Adrenal gland (tissue), 12 donors: ENCODE measurements around the gene TENM4. TPM values are rescaled to one million over a fixed set of nuclear protein-coding genes. Genes with fewer than 3 reads are reported as not detected.

ENCODE experiments used
- DNase-seq, 7 donors: peaks; one replicate each; pipeline ENCODE4 v3.0.0-alpha.2; 2019 to 2020
- H3K27ac ChIP-seq, 5 donors: fragments of 200-600 bp; sonication (generic) in 4 of 5; 1 replicate in 3 of 5; 2 replicates in 2 of 5; pipeline versions ENCODE4 v1.5.1 to v1.8.0; 2016 to 2020; ENCODE audit warnings: mild to moderate bottlenecking in 1 of 5
- H3K27me3 ChIP-seq: fragments of 200-600 bp; 2 replicates; pipeline ENCODE4 v1.8.0; 2021
- H3K36me3 ChIP-seq, 2 donors: fragments of 200-600 bp; replicated peaks in 1 of 2; 1 replicate in 1 of 2; 2 replicates in 1 of 2; pipeline versions ENCODE4 v1.5.1 to v1.8.0; 2018 to 2022
- H3K4me1 ChIP-seq, 2 donors: fragments of 200-600 bp; replicated peaks in 1 of 2; 1 replicate in 1 of 2; 2 replicates in 1 of 2; pipeline versions ENCODE4 v1.5.1 to v1.8.0; 2018 to 2021
- H3K4me3 ChIP-seq, 4 donors: fragments of 200-600 bp; sonication (generic) in 3 of 4; one replicate each; pipeline ENCODE4 v1.5.1; 2016 to 2018
- H3K9me3 ChIP-seq, 3 donors: fragments of 200-600 bp; sonication (generic) in 1 of 3; replicated peaks in 1 of 3; 1 replicate in 2 of 3; 2 replicates in 1 of 3; pipeline versions ENCODE4 v1.5.1 to v1.8.0; 2016 to 2021
- POLR2A ChIP-seq, 2 donors: fragments of 450-650 bp; IDR thresholded peaks; one replicate each; pipeline ENCODE4 v1.6.1; 2017; ENCODE audit warnings: antibody characterized with exemption in 2 of 2, mild to moderate bottlenecking in 2 of 2, moderate library complexity in 1 of 2
- WGBS, 4 donors: extraction: QIAGEN DNeasy Blood & Tissue Kit in 2 of 4; methylation state at CpG; one replicate each; pipeline versions ENCODE4 v1.1.5 to v1.1.7; 2013 to 2017; 5-methylcytosine and 5-hydroxymethylcytosine counted together
- intact Hi-C, 2 donors: fragments of 100-400 bp; cut with DNase I; formaldehyde crosslinking; loops; one replicate each; pipeline versions ENCODE4 v1.14.1 to v1.15.0; 2022 to 2023
- polyA plus RNA-seq, 3 donors: library from polyadenylated mRNA; stranded (reverse); fragments of 200-250 nt in 2 of 3; fragments of 350-450 nt in 1 of 3; fragmentation: Illumina TruSeq in 1 of 3; extraction: RNeasy Lipid Tissue Mini Kit (QIAGEN cat#74804) in 1 of 3; gene quantifications; one replicate each; pipeline ENCODE4 v1.2.3, GENCODE V29; 2013 to 2014
- total RNA-seq, 9 donors: library from RNA; depleted of rRNA in 4 of 9; stranded (reverse); fragments of >200 nt in 4 of 9; fragments of 120-200 nt in 1 of 9; fragmentation: NEBNext Ultra II Directional in 1 of 9; extraction: Animal tissue kit (Norgen Biotek cat#: 25700) in 1 of 9; gene quantifications; one replicate each; pipeline versions ENCODE4 v1.1.0 to v1.2.4, GENCODE V29; 2013 to 2023
- TF ChIP-seq, protein P1 (sequence below), 6 experiments: fragments of 450-650 bp in 4 of 6; fragments of 200-600 bp in 2 of 6; sonication (generic) in 1 of 6; IDR thresholded peaks; 1 replicate in 5 of 6; 2 replicates in 1 of 6; pipeline versions ENCODE4 v1.5.1 to v1.8.0; 2016 to 2021; ENCODE audit warnings: antibody characterized with exemption in 6 of 6, mild to moderate bottlenecking in 2 of 6, moderate library complexity in 1 of 6
- donor health status: healthy with polysubstance abuse.
- donor health status: Bipolar disorder and iron deficiency.
- donor health status: DM: yes; HTN: yes; CAD: no.
- donor health status: DM: no; HTN: no; CAD: no.
- donor health status: DM: no; HTN: no; CAD: no.
- donor health status: DM: yes; HTN: yes; CAD: no.

TENM4 gene
- total and polyA plus RNA-seq, 12 donors = 0.74 to 24.9 (median 6.7) TPM

DNA sequence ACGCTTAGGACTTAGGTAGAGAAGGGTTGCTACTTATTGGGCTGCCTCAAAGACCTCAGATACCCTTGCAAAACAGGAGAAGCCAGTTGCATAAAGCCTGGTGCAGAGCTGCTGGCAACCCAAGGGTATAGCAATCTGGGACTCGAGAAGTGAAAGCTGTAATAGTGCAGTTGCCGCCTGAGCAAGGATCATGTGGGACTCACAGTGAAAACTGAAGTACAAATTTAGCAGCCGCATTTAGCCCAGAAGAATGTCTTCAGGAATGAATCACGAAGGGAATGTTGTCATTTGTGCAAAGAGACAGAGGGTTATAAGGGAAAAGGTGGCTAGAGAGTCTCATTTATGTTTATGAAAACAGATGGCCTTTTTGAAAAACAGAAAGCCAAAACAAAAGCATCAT lies 267.2 kb downstream of the TENM4 start:
- no peaks in the 10 kb centered on the region for H3K36me3 ChIP-seq

GRCh38 chr11:79170321-79170720 lies 270.5 kb downstream of the TENM4 start:
- TF ChIP-seq POLR2A (IDR thresholded peaks at IDR 0.05) = no peak
- TF ChIP-seq, protein P1, sequence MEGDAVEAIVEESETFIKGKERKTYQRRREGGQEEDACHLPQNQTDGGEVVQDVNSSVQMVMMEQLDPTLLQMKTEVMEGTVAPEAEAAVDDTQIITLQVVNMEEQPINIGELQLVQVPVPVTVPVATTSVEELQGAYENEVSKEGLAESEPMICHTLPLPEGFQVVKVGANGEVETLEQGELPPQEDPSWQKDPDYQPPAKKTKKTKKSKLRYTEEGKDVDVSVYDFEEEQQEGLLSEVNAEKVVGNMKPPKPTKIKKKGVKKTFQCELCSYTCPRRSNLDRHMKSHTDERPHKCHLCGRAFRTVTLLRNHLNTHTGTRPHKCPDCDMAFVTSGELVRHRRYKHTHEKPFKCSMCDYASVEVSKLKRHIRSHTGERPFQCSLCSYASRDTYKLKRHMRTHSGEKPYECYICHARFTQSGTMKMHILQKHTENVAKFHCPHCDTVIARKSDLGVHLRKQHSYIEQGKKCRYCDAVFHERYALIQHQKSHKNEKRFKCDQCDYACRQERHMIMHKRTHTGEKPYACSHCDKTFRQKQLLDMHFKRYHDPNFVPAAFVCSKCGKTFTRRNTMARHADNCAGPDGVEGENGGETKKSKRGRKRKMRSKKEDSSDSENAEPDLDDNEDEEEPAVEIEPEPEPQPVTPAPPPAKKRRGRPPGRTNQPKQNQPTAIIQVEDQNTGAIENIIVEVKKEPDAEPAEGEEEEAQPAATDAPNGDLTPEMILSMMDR (IDR thresholded peaks at IDR 0.05) = no peak
- Histone ChIP-seq H3K27ac (no peak overlapping the region), H3K4me1 (no peaks in the 10 kb centered on the region), H3K36me3 (no peaks in the 10 kb centered on the region), H3K4me3 (no peak overlapping the region), H3K9me3 (no peaks in the 10 kb centered on the region), H3K27me3 (no peaks in the 10 kb centered on the region)
- intact Hi-C loops = no loop called here
- DNase-seq = no peak
- WGBS, 4 donors = 75 to 87% (median 84%) methylated on average over 2 of the region's 2 CpGs

More for the DNA sequence above, 267.2 kb downstream of the TENM4 start:
- 70 to 71% (median 71%) methylated on average over 5 of the region's 5 CpGs for WGBS, 4 donors
- no peaks in the 10 kb centered on the region for H3K4me1 ChIP-seq
- no peaks in the 10 kb centered on the region for H3K27me3 ChIP-seq
- no peak overlapping the region for H3K27ac ChIP-seq
- no peak overlapping the region for H3K4me3 ChIP-seq
- no peak for DNase-seq
- no peaks in the 10 kb centered on the region for H3K9me3 ChIP-seq
- TF ChIP-seq POLR2A (IDR thresholded peaks at IDR 0.05) = no peak
- TF ChIP-seq, protein P1 (IDR thresholded peaks at IDR 0.05) = no peak
- intact Hi-C loops = no loop called here

GRCh38 chr11:79168530-79169110 lies 272.2 kb downstream of the TENM4 start:
- 30 to 90% (median 42%) methylated on average over 3 of the region's 3 CpGs for WGBS, 4 donors
- Histone ChIP-seq H3K27me3 (no peaks in the 10 kb centered on the region), H3K36me3 (no peaks in the 10 kb centered on the region), H3K4me1 (no peaks in the 10 kb centered on the region), H3K9me3 (no peaks in the 10 kb centered on the region), H3K27ac (no peak overlapping the region), H3K4me3 (no peak overlapping the region)
- DNase-seq = no peak
- TF ChIP-seq, protein P1 (IDR thresholded peaks at IDR 0.05) = no peak
- no peak for TF ChIP-seq POLR2A (IDR thresholded peaks at IDR 0.05)
- intact Hi-C loops = no loop called here

GRCh38 chr11:79167510-79168188 lies 273.2 kb downstream of the TENM4 start:
- H3K4me3 ChIP-seq = no peak overlapping the region

More at GRCh38 chr11:79167510-79168188, 273.2 kb downstream of the TENM4 start:
- Histone ChIP-seq H3K27me3 (no peaks in the 10 kb centered on the region), H3K36me3 (no peaks in the 10 kb centered on the region), H3K27ac (no peak overlapping the region), H3K9me3 (no peaks in the 10 kb centered on the region), H3K4me1 (no peaks in the 10 kb centered on the region)
- no peak for DNase-seq
- TF ChIP-seq, protein P1 (IDR thresholded peaks at IDR 0.05) = no peak
- TF ChIP-seq POLR2A (IDR thresholded peaks at IDR 0.05) = no peak
- intact Hi-C loops = no loop called here
- WGBS, 4 donors = 71 to 81% (median 75%) methylated on average over 3 of the region's 3 CpGs
